ENCODE results near the gene PARP8. TPM values are rescaled to one million over a fixed set of nuclear protein-coding genes. Genes with fewer than 3 reads are reported as not detected.

Gene PARP8
- total and polyA plus RNA-seq, 2 of the 4 experiments (the other 2 are of a cell fraction): 6.9 to 8.2 TPM

DNA sequence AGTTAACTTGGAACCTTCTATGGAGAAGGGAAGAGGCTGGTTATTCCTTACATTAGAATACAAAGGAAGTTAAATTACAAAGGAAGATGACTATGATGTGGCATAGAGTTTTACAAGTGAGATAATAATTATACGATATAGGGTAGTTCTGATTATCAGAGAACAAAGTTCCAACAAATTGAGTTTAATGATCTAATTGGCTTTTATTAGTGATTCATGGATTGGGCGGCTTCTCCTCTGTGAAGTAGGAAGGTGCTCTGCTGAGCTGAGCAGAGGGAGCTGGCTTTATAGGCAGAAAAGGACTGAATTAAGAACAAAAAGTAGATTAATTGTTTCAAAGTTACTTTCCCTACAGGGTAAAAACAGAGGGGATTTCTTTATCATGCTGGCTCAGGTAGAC, 49.7 kb downstream of the PARP8 start:
- no TSS peak for BruUV-seq (replicated peaks)
- H2AFZ ChIP-seq (replicated peaks; ENCODE audit: low read length, poor library complexity): no peak overlapping the region
- H3K23ac ChIP-seq (ENCODE audit: low read depth, low read length): no peak overlapping the region
- H2BK120ac ChIP-seq (ENCODE audit: low read depth, low read length): no peak overlapping the region
- POLR2A ChIA-PET (ENCODE audit: unreplicated experiment): no interaction called here
- no peak overlapping the region for H4K91ac ChIP-seq (ENCODE audit: insufficient read depth, low read depth, low read length)
- H3K79me1 ChIP-seq (ENCODE audit: low read depth in 1 of 2, low read length in 2 of 2): peaks cover 0 to 15% of the 10 kb centered on the region in 2 experiments; a peak in 3 of 4 replicates
- 0 out of 2 replicates have a peak, but pooled peaks cover 2% of the 10 kb centered on the region for H3K4me1 ChIP-seq (ENCODE audit: control insufficient read depth, insufficient read depth, low read length)
- no peak overlapping the region for H2AK5ac ChIP-seq (ENCODE audit: low read depth, low read length)
- H3K36me3 ChIP-seq (ENCODE audit: control insufficient read depth, insufficient read depth, low read length): no peaks in the 10 kb centered on the region
- H2BK5ac ChIP-seq (ENCODE audit: low read depth, low read length, poor library complexity, severe bottlenecking): no peak overlapping the region
- H3K14ac ChIP-seq (replicated peaks; ENCODE audit: low read depth, low read length): no peak overlapping the region
- H2AK9ac ChIP-seq (replicated peaks; ENCODE audit: low read depth, low read length, poor library complexity): no peak overlapping the region
- no peaks in the 10 kb centered on the region; the same call in 1 of the 2 replicates for H3K9me1 ChIP-seq (ENCODE audit: insufficient read depth, low read length)
- no peak overlapping the region for H3K4me2 ChIP-seq (ENCODE audit: low read depth, low read length)
- H3K4ac ChIP-seq (ENCODE audit: low read depth, low read length): no peak overlapping the region
- DNase-seq (no peak), ATAC-seq (ENCODE audit: low read depth) (no peak)
- H3K18ac ChIP-seq (ENCODE audit: low read depth, low read length): no peak overlapping the region
- H2BK15ac ChIP-seq (ENCODE audit: low read depth, low read length): no peak overlapping the region
- no peak overlapping the region for H3K4me3 ChIP-seq (ENCODE audit: insufficient read depth, low read depth, low read length)
- H4K5ac ChIP-seq (ENCODE audit: low read depth, low read length): no peak overlapping the region
- CTCF ChIA-PET: no interaction called here
- no peak overlapping the region for H2BK20ac ChIP-seq (ENCODE audit: low read depth, low read length)
- no peak overlapping the region for H3K9ac ChIP-seq (ENCODE audit: low read depth, low read length)
- dilution Hi-C loops (cut with HindIII; ENCODE audit: low sequenced_read_pairs, unreplicated experiment) (no loop called here), intact Hi-C loops (cut with micrococcal nuclease) (no loop called here), in situ Hi-C loops (cut with MboI; ENCODE audit: low sequenced_read_pairs) (no loop called here)
- no peak overlapping the region for H3K56ac ChIP-seq (ENCODE audit: extremely low read depth, insufficient read depth, low read length)
- TF ChIP-seq BHLHE40 (IDR thresholded peaks at IDR 0.05; ENCODE audit: low read depth, low read length): no peak
- TF ChIP-seq CHD1 (IDR thresholded peaks at IDR 0.05; ENCODE audit: low read depth, low read length): no peak
- TF ChIP-seq MAZ (IDR thresholded peaks at IDR 0.05; ENCODE audit: borderline replicate concordance, low read depth, low read length): no peak
- TF ChIP-seq, protein P1, sequence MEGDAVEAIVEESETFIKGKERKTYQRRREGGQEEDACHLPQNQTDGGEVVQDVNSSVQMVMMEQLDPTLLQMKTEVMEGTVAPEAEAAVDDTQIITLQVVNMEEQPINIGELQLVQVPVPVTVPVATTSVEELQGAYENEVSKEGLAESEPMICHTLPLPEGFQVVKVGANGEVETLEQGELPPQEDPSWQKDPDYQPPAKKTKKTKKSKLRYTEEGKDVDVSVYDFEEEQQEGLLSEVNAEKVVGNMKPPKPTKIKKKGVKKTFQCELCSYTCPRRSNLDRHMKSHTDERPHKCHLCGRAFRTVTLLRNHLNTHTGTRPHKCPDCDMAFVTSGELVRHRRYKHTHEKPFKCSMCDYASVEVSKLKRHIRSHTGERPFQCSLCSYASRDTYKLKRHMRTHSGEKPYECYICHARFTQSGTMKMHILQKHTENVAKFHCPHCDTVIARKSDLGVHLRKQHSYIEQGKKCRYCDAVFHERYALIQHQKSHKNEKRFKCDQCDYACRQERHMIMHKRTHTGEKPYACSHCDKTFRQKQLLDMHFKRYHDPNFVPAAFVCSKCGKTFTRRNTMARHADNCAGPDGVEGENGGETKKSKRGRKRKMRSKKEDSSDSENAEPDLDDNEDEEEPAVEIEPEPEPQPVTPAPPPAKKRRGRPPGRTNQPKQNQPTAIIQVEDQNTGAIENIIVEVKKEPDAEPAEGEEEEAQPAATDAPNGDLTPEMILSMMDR (conservative IDR thresholded peaks at IDR 0.05; ENCODE audit: low read depth, low read length): no peak
- no peak for TF ChIP-seq FOS (IDR thresholded peaks at IDR 0.05; ENCODE audit: low read depth, low read length)
- TF ChIP-seq RCOR1 (IDR thresholded peaks at IDR 0.05; ENCODE audit: insufficient replicate concordance, low read length): no peak
- no peak for TF ChIP-seq MAFK (IDR thresholded peaks at IDR 0.05; ENCODE audit: low read depth, low read length)
- TF ChIP-seq MXI1 (IDR thresholded peaks at IDR 0.05; ENCODE audit: borderline replicate concordance, low read depth, low read length): no peak
- no peaks in the 10 kb centered on the region for H3K27me3 ChIP-seq (ENCODE audit: control insufficient read depth, insufficient read depth, low read length)
- H3K27ac ChIP-seq (ENCODE audit: insufficient read depth, low read length): no peak overlapping the region
- no CpG with 5 or more reads among the region's 2 CpGs for WGBS, 2 experiments (ENCODE audit: extremely low coverage in 2 of 2, insufficient read length in 1 of 2)
- no peaks in the 10 kb centered on the region; the same call in 1 of the 2 replicates for H4K20me1 ChIP-seq (ENCODE audit: insufficient read depth, low read length)
- H3K9me3 ChIP-seq (ENCODE audit: control insufficient read depth, insufficient read depth, low read length): no peaks in the 10 kb centered on the region
- no peak overlapping the region for H4K8ac ChIP-seq (ENCODE audit: low read depth in 2 of 2, low read length in 2 of 2)

Data from IMR-90 (cell line).